ENCODE measurements around the gene SNX22.

SNX22 gene

DNA sequence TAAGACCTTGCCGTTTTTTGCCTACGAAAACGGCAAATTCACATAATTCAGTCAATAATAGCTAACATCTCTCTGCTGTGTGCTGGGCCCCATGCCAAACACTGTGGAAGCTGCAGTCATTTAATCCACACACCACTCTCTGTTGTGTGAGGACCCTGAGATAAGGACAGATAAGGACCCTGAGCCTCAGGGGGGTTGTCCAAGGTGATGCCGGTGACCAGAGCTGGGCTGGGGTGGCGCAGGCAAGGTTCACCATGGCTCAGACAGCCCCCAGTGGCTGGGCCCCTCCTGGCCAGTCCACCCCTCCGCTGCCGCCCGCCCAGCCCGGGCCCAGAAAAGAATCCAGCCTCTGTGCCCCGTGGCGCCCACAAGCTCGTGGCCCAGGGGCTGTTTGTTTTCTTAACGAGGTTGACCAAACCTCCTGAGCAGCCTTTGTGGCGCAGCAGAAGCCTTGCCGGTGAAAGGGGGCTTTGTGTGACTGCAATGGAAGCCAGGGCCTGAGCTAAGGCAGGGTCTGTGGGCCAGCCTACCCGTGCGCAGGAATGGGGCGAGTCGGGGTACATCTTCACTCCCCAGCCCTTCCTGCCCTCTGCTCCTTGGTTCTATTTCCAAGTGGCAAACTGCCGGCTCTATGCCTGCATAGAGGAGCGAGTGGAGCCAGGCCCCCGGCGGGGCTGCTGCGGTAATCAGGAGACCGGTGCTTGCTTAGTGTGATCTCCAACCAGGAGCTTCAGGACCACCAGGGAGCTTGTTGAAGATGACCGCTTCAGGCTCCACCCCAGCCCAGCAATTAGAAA is 4.4 kb upstream of the SNX22 start (continued):
- TF ChIP-seq TSHZ1 (tag by site-specific recombination; IDR thresholded peaks at IDR 0.05; ENCODE audit: borderline replicate concordance) (no peak), ZNF776 (tag by site-specific recombination; IDR thresholded peaks at IDR 0.05; ENCODE audit: borderline replicate concordance) (no peak), ZNF133 (tag by site-specific recombination; IDR thresholded peaks at IDR 0.05) (no peak), ZNF501 (tag by site-specific recombination; IDR thresholded peaks at IDR 0.05) (no peak), GLIS2 (tag by site-specific recombination; IDR thresholded peaks at IDR 0.05) (no peak), ZNF266 (tag by site-specific recombination; IDR thresholded peaks at IDR 0.05; ENCODE audit: low read depth) (no peak), ZXDB (tag by site-specific recombination; IDR thresholded peaks at IDR 0.05) (peak; percentile 46; the same call in 1 of the 2 replicates), PRDM2 (tag by site-specific recombination; IDR thresholded peaks at IDR 0.05; ENCODE audit: borderline replicate concordance) (no peak), WT1 (tag by site-specific recombination; IDR thresholded peaks at IDR 0.05) (no peak), ZNF843 (tag by site-specific recombination; IDR thresholded peaks at IDR 0.05) (no peak), ZNF792 (tag by site-specific recombination; IDR thresholded peaks at IDR 0.05) (no peak), ZNF10 (tag by site-specific recombination; IDR thresholded peaks at IDR 0.05) (no peak), ZNF184 (tag by site-specific recombination; IDR thresholded peaks at IDR 0.05) (no peak), GLIS1 (tag by site-specific recombination; IDR thresholded peaks at IDR 0.05) (no peak), ZNF777 (tag by site-specific recombination; IDR thresholded peaks at IDR 0.05; ENCODE audit: borderline replicate concordance) (no peak), ZBTB8A (tag by site-specific recombination; IDR thresholded peaks at IDR 0.05) (peak; percentile 93), ZNF837 (tag by site-specific recombination; IDR thresholded peaks at IDR 0.05) (no peak), ZFP69B (tag by site-specific recombination; IDR thresholded peaks at IDR 0.05) (no peak), ZNF76 (tag by site-specific recombination; IDR thresholded peaks at IDR 0.05; ENCODE audit: borderline replicate concordance, low read depth) (no peak), REPIN1 (tag by site-specific recombination; IDR thresholded peaks at IDR 0.05; ENCODE audit: low read depth) (no peak), ZNF221 (tag by site-specific recombination; IDR thresholded peaks at IDR 0.05; ENCODE audit: borderline replicate concordance) (no peak), ZNF341 (tag by site-specific recombination; IDR thresholded peaks at IDR 0.05; ENCODE audit: low read depth) (no peak), GFI1B (tag by site-specific recombination; IDR thresholded peaks at IDR 0.05) (no peak)
- TF ChIP-seq, protein P1, sequence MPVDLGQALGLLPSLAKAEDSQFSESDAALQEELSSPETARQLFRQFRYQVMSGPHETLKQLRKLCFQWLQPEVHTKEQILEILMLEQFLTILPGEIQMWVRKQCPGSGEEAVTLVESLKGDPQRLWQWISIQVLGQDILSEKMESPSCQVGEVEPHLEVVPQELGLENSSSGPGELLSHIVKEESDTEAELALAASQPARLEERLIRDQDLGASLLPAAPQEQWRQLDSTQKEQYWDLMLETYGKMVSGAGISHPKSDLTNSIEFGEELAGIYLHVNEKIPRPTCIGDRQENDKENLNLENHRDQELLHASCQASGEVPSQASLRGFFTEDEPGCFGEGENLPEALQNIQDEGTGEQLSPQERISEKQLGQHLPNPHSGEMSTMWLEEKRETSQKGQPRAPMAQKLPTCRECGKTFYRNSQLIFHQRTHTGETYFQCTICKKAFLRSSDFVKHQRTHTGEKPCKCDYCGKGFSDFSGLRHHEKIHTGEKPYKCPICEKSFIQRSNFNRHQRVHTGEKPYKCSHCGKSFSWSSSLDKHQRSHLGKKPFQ (tag by site-specific recombination; IDR thresholded peaks at IDR 0.05): no peak; the same call in 1 of the 2 replicates
- TF ChIP-seq, protein P2, sequence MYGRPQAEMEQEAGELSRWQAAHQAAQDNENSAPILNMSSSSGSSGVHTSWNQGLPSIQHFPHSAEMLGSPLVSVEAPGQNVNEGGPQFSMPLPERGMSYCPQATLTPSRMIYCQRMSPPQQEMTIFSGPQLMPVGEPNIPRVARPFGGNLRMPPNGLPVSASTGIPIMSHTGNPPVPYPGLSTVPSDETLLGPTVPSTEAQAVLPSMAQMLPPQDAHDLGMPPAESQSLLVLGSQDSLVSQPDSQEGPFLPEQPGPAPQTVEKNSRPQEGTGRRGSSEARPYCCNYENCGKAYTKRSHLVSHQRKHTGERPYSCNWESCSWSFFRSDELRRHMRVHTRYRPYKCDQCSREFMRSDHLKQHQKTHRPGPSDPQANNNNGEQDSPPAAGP (tag by site-specific recombination; IDR thresholded peaks at IDR 0.05): no peak
- TF ChIP-seq, protein P3, sequence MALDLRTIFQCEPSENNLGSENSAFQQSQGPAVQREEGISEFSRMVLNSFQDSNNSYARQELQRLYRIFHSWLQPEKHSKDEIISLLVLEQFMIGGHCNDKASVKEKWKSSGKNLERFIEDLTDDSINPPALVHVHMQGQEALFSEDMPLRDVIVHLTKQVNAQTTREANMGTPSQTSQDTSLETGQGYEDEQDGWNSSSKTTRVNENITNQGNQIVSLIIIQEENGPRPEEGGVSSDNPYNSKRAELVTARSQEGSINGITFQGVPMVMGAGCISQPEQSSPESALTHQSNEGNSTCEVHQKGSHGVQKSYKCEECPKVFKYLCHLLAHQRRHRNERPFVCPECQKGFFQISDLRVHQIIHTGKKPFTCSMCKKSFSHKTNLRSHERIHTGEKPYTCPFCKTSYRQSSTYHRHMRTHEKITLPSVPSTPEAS (tag by site-specific recombination; IDR thresholded peaks at IDR 0.05): no peak
